ENCODE results near the gene IL11. TPM values are rescaled to one million over a fixed set of nuclear protein-coding genes. Genes with fewer than 3 reads are reported as not detected.

Gene IL11
- polyA plus RNA-seq, 3 donors: not detected

GRCh38 chr19:55389386-55390317, 19.4 kb upstream of the IL11 start:
- Histone ChIP-seq H3K4me3 (replicated peaks in 1 of 3; ENCODE audit: low read depth in 2 of 3, low read length in 3 of 3) (no peak overlapping the region), H3K9me3 (replicated peaks in 1 of 2; ENCODE audit: control insufficient read depth in 1 of 2, insufficient read depth in 1 of 2, low read length in 2 of 2) (no peaks in the 10 kb centered on the region), H3K4me1 (ENCODE audit: control insufficient read depth in 1 of 2, insufficient read depth in 2 of 2, low read length in 2 of 2) (peaks cover 30 to 41% of the 10 kb centered on the region in 2 donors), H3K9ac (ENCODE audit: insufficient read depth, low read length, poor library complexity, severe bottlenecking) (no peak overlapping the region), H3K36me3 (replicated peaks in 1 of 2; ENCODE audit: control insufficient read depth in 1 of 2, insufficient read depth in 2 of 2, low read length in 2 of 2) (peaks cover 40 to 43% of the 10 kb centered on the region in 2 donors), H3K4me2 (replicated peaks; ENCODE audit: extremely low read depth, low read length, poor library complexity, severe bottlenecking) (no peak overlapping the region), H4K20me1 (ENCODE audit: insufficient read depth, low read length) (peaks cover 75% of the 10 kb centered on the region), H3K27me3 (ENCODE audit: control insufficient read depth in 2 of 2, insufficient read depth in 2 of 2, low read length in 2 of 2) (no peaks in the 10 kb centered on the region), H3K27ac (ENCODE audit: low read depth in 1 of 2, low read length in 2 of 2) (peak overlapping the region in 1 of 2 donors; percentile 50), H3K79me2 (ENCODE audit: insufficient read depth, low read length) (peaks cover 43% of the 10 kb centered on the region), H2AFZ (ENCODE audit: insufficient read depth, low read depth, low read length, poor library complexity, severe bottlenecking) (no peak overlapping the region)
- TF ChIP-seq, protein P1, sequence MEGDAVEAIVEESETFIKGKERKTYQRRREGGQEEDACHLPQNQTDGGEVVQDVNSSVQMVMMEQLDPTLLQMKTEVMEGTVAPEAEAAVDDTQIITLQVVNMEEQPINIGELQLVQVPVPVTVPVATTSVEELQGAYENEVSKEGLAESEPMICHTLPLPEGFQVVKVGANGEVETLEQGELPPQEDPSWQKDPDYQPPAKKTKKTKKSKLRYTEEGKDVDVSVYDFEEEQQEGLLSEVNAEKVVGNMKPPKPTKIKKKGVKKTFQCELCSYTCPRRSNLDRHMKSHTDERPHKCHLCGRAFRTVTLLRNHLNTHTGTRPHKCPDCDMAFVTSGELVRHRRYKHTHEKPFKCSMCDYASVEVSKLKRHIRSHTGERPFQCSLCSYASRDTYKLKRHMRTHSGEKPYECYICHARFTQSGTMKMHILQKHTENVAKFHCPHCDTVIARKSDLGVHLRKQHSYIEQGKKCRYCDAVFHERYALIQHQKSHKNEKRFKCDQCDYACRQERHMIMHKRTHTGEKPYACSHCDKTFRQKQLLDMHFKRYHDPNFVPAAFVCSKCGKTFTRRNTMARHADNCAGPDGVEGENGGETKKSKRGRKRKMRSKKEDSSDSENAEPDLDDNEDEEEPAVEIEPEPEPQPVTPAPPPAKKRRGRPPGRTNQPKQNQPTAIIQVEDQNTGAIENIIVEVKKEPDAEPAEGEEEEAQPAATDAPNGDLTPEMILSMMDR (IDR thresholded peaks at IDR 0.05): no peak
- intact Hi-C loops (cut with micrococcal nuclease): loop anchor here in 1 of 2 donors (5.0 kb wide), 1 partner anchor 87 kb away; no protein-coding TSS in a partner anchor
- Mint-ChIP-seq H3K9me3 (peaks cover 0 to 2% (median 0%) of the 10 kb centered on the region in 7 donors), H3K27me3 (ENCODE audit: low read depth in 3 of 3) (peaks cover 0 to 1% (median 0%) of the 10 kb centered on the region in 3 donors), H3K4me1 (peaks cover 48% of the 10 kb centered on the region), H3K4me3 (no peak overlapping the region), H3K27ac (peak overlapping the region in 3 of 7 donors; percentile 16 to 59 (median 42)), H3K36me3 (peaks cover 39 to 47% of the 10 kb centered on the region in 2 donors)
- WGBS (ENCODE audit: insufficient coverage): 95% methylated on average over 19 of the region's 21 CpGs
- DNase-seq: no peak

DNA sequence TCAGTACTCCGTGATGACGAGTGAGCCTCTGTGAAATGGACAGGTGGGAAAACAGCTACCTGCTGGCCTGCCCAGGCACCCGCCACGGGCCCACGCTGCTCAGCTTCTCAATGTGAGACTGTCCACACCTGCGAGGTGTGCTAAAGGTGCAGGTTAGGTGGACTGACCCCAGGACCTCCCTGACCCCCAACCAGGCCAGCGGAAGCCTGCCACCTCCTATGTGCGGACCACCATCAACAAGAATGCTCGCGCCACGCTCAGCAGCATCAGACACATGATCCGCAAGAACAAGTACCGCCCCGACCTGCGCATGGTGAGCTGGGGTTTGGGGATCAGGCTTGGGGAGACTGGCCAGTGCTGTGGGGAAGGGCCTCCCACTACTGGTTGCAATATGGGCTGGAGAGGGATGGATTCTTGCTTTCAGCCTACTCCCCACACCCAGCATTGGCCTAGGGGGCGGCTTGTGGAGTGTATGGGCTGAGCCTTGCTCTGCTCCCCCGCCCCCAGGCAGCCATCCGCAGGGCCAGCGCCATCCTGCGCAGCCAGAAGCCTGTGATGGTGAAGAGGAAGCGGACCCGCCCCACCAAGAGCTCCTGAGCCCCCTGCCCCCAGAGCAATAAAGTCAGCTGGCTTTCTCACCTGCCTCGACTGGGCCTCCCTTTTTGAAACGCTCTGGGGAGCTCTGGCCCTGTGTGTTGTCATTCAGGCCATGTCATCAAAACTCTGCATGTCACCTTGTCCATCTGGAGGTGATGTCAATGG, 17.7 kb upstream of the IL11 start:
- no peaks in the 10 kb centered on the region for H3K27me3 ChIP-seq (ENCODE audit: control insufficient read depth in 2 of 2, insufficient read depth in 2 of 2, low read length in 2 of 2)
- DNase-seq: no peak
- peak overlapping the region in 1 of 2 donors; percentile 93 for H3K27ac ChIP-seq (ENCODE audit: low read depth in 1 of 2, low read length in 2 of 2)
- Mint-ChIP-seq H3K36me3 (peaks cover 39 to 47% of the 10 kb centered on the region in 2 donors), H3K4me3 (peak overlapping the region in 1 of 2 donors; percentile 100), H3K27me3 (ENCODE audit: low read depth in 3 of 3) (peaks cover 0 to 4% (median 1%) of the 10 kb centered on the region in 3 donors), H3K4me1 (peaks cover 58% of the 10 kb centered on the region), H3K27ac (peak overlapping the region in 5 of 7 donors; percentile 5 to 99 (median 57)), H3K9me3 (peaks cover 0 to 2% (median 0%) of the 10 kb centered on the region in 7 donors)
- H3K36me3 ChIP-seq (replicated peaks in 1 of 2; ENCODE audit: control insufficient read depth in 1 of 2, insufficient read depth in 2 of 2, low read length in 2 of 2): peaks cover 40 to 43% of the 10 kb centered on the region in 2 donors
- WGBS (ENCODE audit: insufficient coverage): 91% methylated on average over 10 of the region's 24 CpGs
- peaks cover 41 to 54% of the 10 kb centered on the region in 2 donors for H3K4me1 ChIP-seq (ENCODE audit: control insufficient read depth in 1 of 2, insufficient read depth in 2 of 2, low read length in 2 of 2)
- H3K4me3 ChIP-seq (replicated peaks in 1 of 3; ENCODE audit: low read depth in 2 of 3, low read length in 3 of 3): peak overlapping the region in 1 of 3 experiments; percentile 92
- no peaks in the 10 kb centered on the region for H3K9me3 ChIP-seq (replicated peaks in 1 of 2; ENCODE audit: control insufficient read depth in 1 of 2, insufficient read depth in 1 of 2, low read length in 2 of 2)
- intact Hi-C loops (cut with micrococcal nuclease): loop anchor here (2.0 to 5.0 kb wide), 2 partner anchors 19 to 86 kb away; partner anchors contain the start of gene UBE2S (in 1 of the 2)
- TF ChIP-seq, protein P1 (IDR thresholded peaks at IDR 0.05): no peak
- peaks cover 43% of the 10 kb centered on the region for H3K79me2 ChIP-seq (ENCODE audit: insufficient read depth, low read length)
- H3K4me2 ChIP-seq (replicated peaks; ENCODE audit: extremely low read depth, low read length, poor library complexity, severe bottlenecking): peak overlapping the region; percentile 99
- H4K20me1 ChIP-seq (ENCODE audit: insufficient read depth, low read length): peaks cover 71% of the 10 kb centered on the region
- no peak overlapping the region for H2AFZ ChIP-seq (ENCODE audit: insufficient read depth, low read depth, low read length, poor library complexity, severe bottlenecking)
- peak overlapping the region; percentile 83 for H3K9ac ChIP-seq (ENCODE audit: insufficient read depth, low read length, poor library complexity, severe bottlenecking)
